Neural crest cell (in vitro differentiated cells): Measurements from ENCODE around the gene WNT1. TPM values are rescaled to one million over a fixed set of nuclear protein-coding genes. Genes with fewer than 3 reads are reported as not detected.

Experiments used
- DNase-seq: peaks from one replicate; pipeline ENCODE4 v3.0.0; 2021; ENCODE audit warnings: low read depth, mixed read lengths, low spot score
- H3K27ac Mint-ChIP-seq: one replicate; pipeline ENCODE4 v1.8.0; 2021; ENCODE audit warnings: mild to moderate bottlenecking, mixed read lengths; ENCODE audit not compliant: unreplicated experiment
- H3K27me3 Mint-ChIP-seq: 2 replicates; pipeline ENCODE4 v1.8.0; 2021; ENCODE audit warnings: low read depth, mild to moderate bottlenecking, mixed read lengths
- H3K36me3 Mint-ChIP-seq: 2 replicates; pipeline ENCODE4 v1.8.0; 2021; ENCODE audit warnings: low read depth, mild to moderate bottlenecking, mixed read lengths
- H3K4me1 Mint-ChIP-seq: 2 replicates; pipeline ENCODE4 v1.8.0; 2021; ENCODE audit warnings: mixed read lengths
- H3K4me3 Mint-ChIP-seq: one replicate; pipeline ENCODE4 v1.8.0; 2021; ENCODE audit warnings: mild to moderate bottlenecking, mixed read lengths
- H3K9me3 Mint-ChIP-seq: 2 replicates; pipeline ENCODE4 v1.8.0; 2021; ENCODE audit warnings: mixed read lengths
- CTCF ChIP-seq: fragments of 200-600 bp; sonication (generic); conservative IDR thresholded peaks from 2 replicates; pipeline ENCODE4 v1.5.0; 2021; ENCODE audit warnings: antibody characterized with exemption, mild to moderate bottlenecking
- total RNA-seq: library from RNA; stranded (reverse); gene quantifications from 2 replicates; pipeline ENCODE4 v1.2.1, GENCODE V29; 2021

The WNT1 gene
- total RNA-seq, 1 donor from 2014 or later: 2.1 TPM

- no peak for DNase-seq
- H3K4me1 Mint-ChIP-seq: peaks cover 24% of the 10 kb centered on the region
- peaks cover 99% of the 10 kb centered on the region for H3K27me3 Mint-ChIP-seq
- no peak for TF ChIP-seq CTCF
- no peaks in the 10 kb centered on the region for H3K9me3 Mint-ChIP-seq
- no peaks in the 10 kb centered on the region for H3K36me3 Mint-ChIP-seq
- peak overlapping the region; percentile 39 for H3K4me3 Mint-ChIP-seq
- H3K27ac Mint-ChIP-seq: no peak overlapping the region
These were observed 1.7 kb downstream of the WNT1 start for GRCh38 chr12:48979602-48980388.

GRCh38 chr12:48980389-48980952, 2.3 kb downstream of the WNT1 start:
- Mint-ChIP-seq H3K4me1 (peaks cover 24% of the 10 kb centered on the region), H3K4me3 (peak overlapping the region; percentile 65), H3K9me3 (no peaks in the 10 kb centered on the region), H3K27me3 (peaks cover 99% of the 10 kb centered on the region), H3K36me3 (no peaks in the 10 kb centered on the region), H3K27ac (no peak overlapping the region)
- no peak for TF ChIP-seq CTCF
- DNase-seq: no peak

- peaks cover 99% of the 10 kb centered on the region for H3K27me3 Mint-ChIP-seq
- DNase-seq: no peak
- TF ChIP-seq CTCF: no peak
- peak overlapping the region; percentile 65 for H3K4me3 Mint-ChIP-seq
- no peaks in the 10 kb centered on the region for H3K9me3 Mint-ChIP-seq
- peaks cover 27% of the 10 kb centered on the region for H3K4me1 Mint-ChIP-seq
- H3K36me3 Mint-ChIP-seq: no peaks in the 10 kb centered on the region
- H3K27ac Mint-ChIP-seq: no peak overlapping the region
These were observed 3.0 kb downstream of the WNT1 start for GRCh38 chr12:48980953-48981756.

- H3K9me3 Mint-ChIP-seq: no peaks in the 10 kb centered on the region
- H3K4me3 Mint-ChIP-seq: peak overlapping the region; percentile 64
- no peaks in the 10 kb centered on the region for H3K36me3 Mint-ChIP-seq
- no peak overlapping the region for H3K27ac Mint-ChIP-seq
- no peak for DNase-seq
- peaks cover 98% of the 10 kb centered on the region for H3K27me3 Mint-ChIP-seq
- no peak for TF ChIP-seq CTCF
- peaks cover 27% of the 10 kb centered on the region for H3K4me1 Mint-ChIP-seq
These were observed 3.6 kb downstream of the WNT1 start for GRCh38 chr12:48981757-48982157.

GRCh38 chr12:48982397-48983080, 4.4 kb downstream of the WNT1 start:
- no peak overlapping the region for H3K27ac Mint-ChIP-seq
- H3K27me3 Mint-ChIP-seq: peaks cover 98% of the 10 kb centered on the region
- peaks cover 30% of the 10 kb centered on the region for H3K4me1 Mint-ChIP-seq
- H3K36me3 Mint-ChIP-seq: no peaks in the 10 kb centered on the region
- no peak for DNase-seq
- peak overlapping the region; percentile 52 for H3K4me3 Mint-ChIP-seq
- TF ChIP-seq CTCF: no peak
- no peaks in the 10 kb centered on the region for H3K9me3 Mint-ChIP-seq
